K562 (cell line): Measurements from ENCODE around the gene RPL7A. TPM values are rescaled to one million over a fixed set of nuclear protein-coding genes. Genes with fewer than 3 reads are reported as not detected.
A peak's percentile ranks its signal among the peaks of the same experiment; 100 is the strongest.

Source experiments
- EHMT2 ChIP-seq: fragments of 450-650 bp; IDR thresholded peaks from 2 replicates; pipeline ENCODE4 v1.6.1; 2018; ENCODE audit warnings: antibody characterized with exemption
- ETS1 ChIP-seq: conservative IDR thresholded peaks from 2 replicates; pipeline ENCODE4 v1.6.1; 2011; ENCODE audit warnings: low read depth, mild to moderate bottlenecking, low read length; ENCODE audit not compliant: control insufficient read depth
- FOXJ3 ChIP-seq: sonication (generic); formaldehyde crosslinking; IDR thresholded peaks from 2 replicates; pipeline ENCODE4 v1.4.0; 2020; ENCODE audit warnings: mild to moderate bottlenecking, missing genetic modification reagents
- IRF1 ChIP-seq: sonication (generic); formaldehyde crosslinking; IDR thresholded peaks from 2 replicates; pipeline ENCODE4 v1.8.0; 2022; ENCODE audit warnings: missing genetic modification reagents, mild to moderate bottlenecking, borderline replicate concordance
- MEF2A ChIP-seq: IDR thresholded peaks from 2 replicates; pipeline ENCODE4 v1.6.1; 2011; ENCODE audit warnings: low read depth, mild to moderate bottlenecking, low read length, moderate library complexity; ENCODE audit not compliant: control insufficient read depth
- MGA ChIP-seq: fragments of 450-650 bp; IDR thresholded peaks from 2 replicates; pipeline ENCODE4 v1.6.1; 2016; ENCODE audit warnings: mild to moderate bottlenecking, moderate library complexity
- PCBP2 ChIP-seq: fragments of 200-400 bp; formaldehyde crosslinking; IDR thresholded peaks from 2 replicates; pipeline ENCODE4 v1.6.1; 2018; ENCODE audit warnings: low read length, low read depth, mild to moderate bottlenecking, moderate library complexity; ENCODE audit not compliant: poor library complexity, severe bottlenecking
- PREB ChIP-seq: sonication (generic); formaldehyde crosslinking; IDR thresholded peaks from 2 replicates; pipeline ENCODE4 v1.8.1; 2023; ENCODE audit warnings: mild to moderate bottlenecking, missing genetic modification reagents
- SNAPC5 ChIP-seq: fragments of 250-450 bp; sonication (Bioruptor Pico); IDR thresholded peaks from 2 replicates; pipeline ENCODE4 v1.8.0; 2021; ENCODE audit warnings: moderate library complexity, mild to moderate bottlenecking, inconsistent platforms
- U2AF1 ChIP-seq: fragments of 200-400 bp; formaldehyde crosslinking; optimal IDR thresholded peaks from 2 replicates; pipeline ENCODE3; 2017; ENCODE audit warnings: mild to moderate bottlenecking, low read depth, low read length, moderate library complexity
- polyA plus RNA-seq, 8 experiments: library from polyadenylated mRNA; depleted of rRNA in 4 of 8; stranded (reverse) in 5 of 8; unstranded in 3 of 8; fragments of >200 nt; fragmentation: Nextera tagmentation in 2 of 8; fragmentation: Illumina TruSeq in 1 of 8; extraction: Ambion mirVana in 2 of 8; extraction: Trizol in 1 of 8; gene quantifications; 2 replicates each; pipeline versions ENCODE4 v1.2.1 to v1.2.3, GENCODE V29; 2011 to 2014; ENCODE audit warnings: inconsistent platforms in 1 of 8, missing spikeins in 1 of 8
- total RNA-seq, 7 experiments: library from RNA; depleted of rRNA in 6 of 7; stranded (reverse); fragments of >200 nt in 6 of 7; fragmentation: Illumina TruSeq in 2 of 7; extraction: Trizol in 2 of 7; gene quantifications; 2 replicates each; pipeline versions ENCODE4 v1.2.1 to v1.2.3, GENCODE V29; 2011 to 2021; ENCODE audit warnings: low replicate concordance in 1 of 7

Gene RPL7A
- total and polyA plus RNA-seq, 9 of the 15 experiments (the other 6 are each of a cell fraction or from before 2014, with no cell fraction given): 1,935 to 3,760 (median 2,652) TPM

GRCh38 chr9:133335924-133336811 is 11.8 kb upstream of the RPL7A start, which contains the start of gene SURF6 (continued):
- TF ChIP-seq PCBP2 (no peak), MEF2A (no peak), IRF1 (CRISPR knock-in tag) (no peak), U2AF1 (peak; percentile 83), EHMT2 (no peak), SNAPC5 (no peak), FOXJ3 (CRISPR knock-in tag) (no peak), ETS1 (peak; percentile 99), PREB (CRISPR knock-in tag) (0 out of 2 replicates have a peak, but pooled peaks have one; percentile 68), MGA (peak; percentile 93)
